HL-60 (cell line): ENCODE data around the gene LAMC1.
A peak's percentile ranks its signal among the peaks of the same experiment; 100 is the strongest.

Source experiments
- DNase-seq, 2 experiments: peaks; one replicate each; pipeline ENCODE4 v3.0.0-alpha.2; 2010 to 2020; ENCODE audit warnings: low read depth in 1 of 2, low spot score in 1 of 2
- H3K27ac ChIP-seq: fragments of 250-450 bp; sonication (Bioruptor Pico); replicated peaks from 2 replicates; pipeline ENCODE4 v1.5.1; 2020; ENCODE audit warnings: mild to moderate bottlenecking, moderate library complexity
- H3K27me3 ChIP-seq: fragments of 250-450 bp; sonication (Bioruptor Pico); 2 replicates; pipeline ENCODE4 v1.5.1; 2021; ENCODE audit warnings: mild to moderate bottlenecking, moderate library complexity; ENCODE audit not compliant: insufficient read depth, poor library complexity, severe bottlenecking
- H3K4me3 ChIP-seq: replicated peaks from 2 replicates; pipeline ENCODE4 v1.5.1; 2011; ENCODE audit warnings: mild to moderate bottlenecking, control low read depth, low read length; ENCODE audit not compliant: insufficient read depth
- GABPA ChIP-seq: IDR thresholded peaks from 2 replicates; pipeline ENCODE4 v1.6.1; 2012; ENCODE audit warnings: low read depth
- POLR2AphosphoS5 ChIP-seq: IDR thresholded peaks from 2 replicates; pipeline ENCODE4 v1.6.1; 2012; ENCODE audit warnings: low read depth
- SPI1 ChIP-seq: IDR thresholded peaks from 2 replicates; pipeline ENCODE4 v1.6.1; 2012; ENCODE audit warnings: low read depth, mild to moderate bottlenecking, borderline replicate concordance
- TF ChIP-seq, protein P1 (sequence below): IDR thresholded peaks from one replicate; pipeline ENCODE4 v1.5.1; 2011; ENCODE audit warnings: low read length, control low read depth, inconsistent platforms; ENCODE audit not compliant: insufficient read depth
- TF ChIP-seq, protein P2 (sequence below): IDR thresholded peaks from 2 replicates; pipeline ENCODE4 v1.6.1; 2012; ENCODE audit warnings: low read depth; ENCODE audit not compliant: insufficient replicate concordance

The LAMC1 gene

DNA sequence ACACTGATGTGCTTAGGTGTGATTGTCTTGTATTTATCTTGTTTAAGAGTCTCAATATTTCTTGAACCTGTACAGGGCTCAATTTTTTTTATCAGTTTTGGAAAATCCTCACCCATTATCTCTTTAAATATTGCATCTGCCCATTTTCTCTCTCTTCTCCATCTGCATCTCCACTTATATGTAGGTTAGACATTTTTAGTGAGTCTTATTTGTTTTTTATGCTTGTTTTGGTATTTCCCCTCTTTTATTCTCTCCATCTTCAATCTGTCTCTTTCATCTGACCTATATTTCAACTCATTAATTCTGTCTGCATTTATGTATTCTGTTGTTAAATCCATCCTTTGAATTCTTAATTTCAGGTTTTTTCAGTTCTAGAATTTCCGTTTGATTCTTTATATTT lies 37.3 kb upstream of the LAMC1 start:
- TF ChIP-seq, protein P1, sequence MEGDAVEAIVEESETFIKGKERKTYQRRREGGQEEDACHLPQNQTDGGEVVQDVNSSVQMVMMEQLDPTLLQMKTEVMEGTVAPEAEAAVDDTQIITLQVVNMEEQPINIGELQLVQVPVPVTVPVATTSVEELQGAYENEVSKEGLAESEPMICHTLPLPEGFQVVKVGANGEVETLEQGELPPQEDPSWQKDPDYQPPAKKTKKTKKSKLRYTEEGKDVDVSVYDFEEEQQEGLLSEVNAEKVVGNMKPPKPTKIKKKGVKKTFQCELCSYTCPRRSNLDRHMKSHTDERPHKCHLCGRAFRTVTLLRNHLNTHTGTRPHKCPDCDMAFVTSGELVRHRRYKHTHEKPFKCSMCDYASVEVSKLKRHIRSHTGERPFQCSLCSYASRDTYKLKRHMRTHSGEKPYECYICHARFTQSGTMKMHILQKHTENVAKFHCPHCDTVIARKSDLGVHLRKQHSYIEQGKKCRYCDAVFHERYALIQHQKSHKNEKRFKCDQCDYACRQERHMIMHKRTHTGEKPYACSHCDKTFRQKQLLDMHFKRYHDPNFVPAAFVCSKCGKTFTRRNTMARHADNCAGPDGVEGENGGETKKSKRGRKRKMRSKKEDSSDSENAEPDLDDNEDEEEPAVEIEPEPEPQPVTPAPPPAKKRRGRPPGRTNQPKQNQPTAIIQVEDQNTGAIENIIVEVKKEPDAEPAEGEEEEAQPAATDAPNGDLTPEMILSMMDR: no peak
- TF ChIP-seq, protein P2, sequence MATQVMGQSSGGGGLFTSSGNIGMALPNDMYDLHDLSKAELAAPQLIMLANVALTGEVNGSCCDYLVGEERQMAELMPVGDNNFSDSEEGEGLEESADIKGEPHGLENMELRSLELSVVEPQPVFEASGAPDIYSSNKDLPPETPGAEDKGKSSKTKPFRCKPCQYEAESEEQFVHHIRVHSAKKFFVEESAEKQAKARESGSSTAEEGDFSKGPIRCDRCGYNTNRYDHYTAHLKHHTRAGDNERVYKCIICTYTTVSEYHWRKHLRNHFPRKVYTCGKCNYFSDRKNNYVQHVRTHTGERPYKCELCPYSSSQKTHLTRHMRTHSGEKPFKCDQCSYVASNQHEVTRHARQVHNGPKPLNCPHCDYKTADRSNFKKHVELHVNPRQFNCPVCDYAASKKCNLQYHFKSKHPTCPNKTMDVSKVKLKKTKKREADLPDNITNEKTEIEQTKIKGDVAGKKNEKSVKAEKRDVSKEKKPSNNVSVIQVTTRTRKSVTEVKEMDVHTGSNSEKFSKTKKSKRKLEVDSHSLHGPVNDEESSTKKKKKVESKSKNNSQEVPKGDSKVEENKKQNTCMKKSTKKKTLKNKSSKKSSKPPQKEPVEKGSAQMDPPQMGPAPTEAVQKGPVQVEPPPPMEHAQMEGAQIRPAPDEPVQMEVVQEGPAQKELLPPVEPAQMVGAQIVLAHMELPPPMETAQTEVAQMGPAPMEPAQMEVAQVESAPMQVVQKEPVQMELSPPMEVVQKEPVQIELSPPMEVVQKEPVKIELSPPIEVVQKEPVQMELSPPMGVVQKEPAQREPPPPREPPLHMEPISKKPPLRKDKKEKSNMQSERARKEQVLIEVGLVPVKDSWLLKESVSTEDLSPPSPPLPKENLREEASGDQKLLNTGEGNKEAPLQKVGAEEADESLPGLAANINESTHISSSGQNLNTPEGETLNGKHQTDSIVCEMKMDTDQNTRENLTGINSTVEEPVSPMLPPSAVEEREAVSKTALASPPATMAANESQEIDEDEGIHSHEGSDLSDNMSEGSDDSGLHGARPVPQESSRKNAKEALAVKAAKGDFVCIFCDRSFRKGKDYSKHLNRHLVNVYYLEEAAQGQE: no peak
- TF ChIP-seq GABPA (no peak), SPI1 (no peak), POLR2AphosphoS5 (no peak)
- DNase-seq: no peak
- Histone ChIP-seq H3K27me3 (no peaks in the 10 kb centered on the region), H3K27ac (no peak overlapping the region), H3K4me3 (no peak overlapping the region)

DNA sequence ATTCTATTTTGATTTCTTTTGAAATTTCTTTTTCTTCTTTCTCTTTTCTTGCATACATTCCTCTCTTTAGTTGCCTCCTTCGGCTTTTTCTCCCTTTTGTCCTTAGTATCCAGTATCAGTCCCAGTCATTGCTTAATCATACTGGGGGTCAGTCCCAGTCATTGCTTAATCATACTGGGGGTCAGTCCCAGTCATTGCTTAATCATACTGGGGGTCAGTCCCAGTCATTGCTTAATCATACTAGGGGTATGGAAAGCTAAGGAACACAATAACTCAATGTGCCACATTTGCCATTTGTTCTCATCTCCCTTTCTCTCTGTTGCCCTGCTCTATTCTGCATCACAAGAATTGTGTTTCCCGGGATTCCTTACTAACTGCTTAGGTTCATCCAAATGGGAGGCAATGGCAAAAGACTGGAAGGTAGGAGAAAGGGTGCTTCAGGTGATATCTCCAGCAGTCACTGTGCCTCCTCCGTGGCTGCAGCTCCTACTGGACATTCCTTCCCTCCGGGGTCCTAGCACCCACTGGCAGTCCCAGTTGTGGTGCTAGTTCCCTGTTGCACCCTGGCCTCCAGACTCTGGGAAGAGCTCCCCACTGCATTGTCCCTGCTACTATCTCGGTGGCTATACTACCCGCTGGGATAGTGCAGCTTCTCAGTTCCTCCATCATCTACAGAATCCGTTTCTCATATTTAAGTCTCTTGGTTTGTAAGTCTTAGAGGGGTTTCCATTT lies 32.6 kb upstream of the LAMC1 start:
- Histone ChIP-seq H3K27ac (no peak overlapping the region), H3K4me3 (no peak overlapping the region), H3K27me3 (no peaks in the 10 kb centered on the region)
- TF ChIP-seq SPI1 (no peak), POLR2AphosphoS5 (no peak), GABPA (no peak)
- TF ChIP-seq, protein P1: no peak
- TF ChIP-seq, protein P2: no peak
- DNase-seq: no peak

DNA sequence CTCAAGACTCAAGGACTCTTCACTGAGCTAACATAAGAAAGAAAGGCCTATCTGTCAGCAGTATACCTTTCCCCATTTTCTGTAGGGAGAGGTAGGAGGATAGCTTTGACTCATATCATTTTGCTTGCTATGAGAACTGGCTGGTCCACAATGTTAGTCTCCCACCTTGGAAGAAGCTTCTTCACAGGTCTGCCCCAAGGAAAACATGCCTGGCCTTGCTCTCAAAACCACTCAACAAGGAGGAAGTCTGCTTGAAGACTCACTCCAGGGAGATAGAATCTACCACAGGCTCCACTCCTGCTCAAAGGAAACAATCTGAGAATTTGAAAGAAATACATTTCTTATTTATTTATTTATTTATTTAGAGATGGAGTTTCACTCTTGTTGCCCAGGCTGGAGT lies 29.5 kb upstream of the LAMC1 start:
- no peak overlapping the region for H3K27ac ChIP-seq
- no peak for TF ChIP-seq GABPA

DNA sequence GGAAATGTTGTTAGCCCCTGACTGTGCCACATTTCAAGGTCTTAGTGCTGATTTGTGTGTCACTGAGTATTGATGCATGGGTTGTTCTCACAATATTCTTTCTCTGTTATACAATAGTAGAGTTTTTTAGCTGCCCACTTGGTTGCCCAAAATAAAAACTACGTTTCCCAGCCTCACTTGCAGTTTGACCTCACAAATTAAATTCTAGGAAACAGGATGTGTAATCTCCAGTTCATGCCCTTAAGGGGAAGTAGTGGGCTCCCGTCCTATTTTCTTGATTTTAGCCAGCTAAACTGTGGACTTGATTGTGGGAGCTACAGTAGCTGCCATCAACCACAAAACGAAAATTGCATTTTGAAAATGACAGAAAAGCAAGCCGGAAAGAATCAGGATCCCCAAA lies 27.3 kb upstream of the LAMC1 start:
- no peak overlapping the region for H3K4me3 ChIP-seq
- peak; percentile 10 to 29 for DNase-seq
- H3K27me3 ChIP-seq: no peaks in the 10 kb centered on the region
- TF ChIP-seq, protein P2: no peak
- TF ChIP-seq POLR2AphosphoS5 (no peak), GABPA (peak; percentile 65), SPI1 (peak; percentile 56; the same call in 1 of the 2 replicates)
- TF ChIP-seq, protein P1: no peak
- H3K27ac ChIP-seq: no peak overlapping the region

More for the DNA sequence above, 29.5 kb upstream of the LAMC1 start:
- DNase-seq: no peak
- Histone ChIP-seq H3K4me3 (no peak overlapping the region), H3K27me3 (no peaks in the 10 kb centered on the region)
